A172 (cell line): ENCODE measurements around the gene ITSN2. TPM values are rescaled to one million over a fixed set of nuclear protein-coding genes. Genes with fewer than 3 reads are reported as not detected.
"Not testable (repeated sequence)": the region's sequence is repeated elsewhere in the genome, so short reads cannot be mapped to it uniquely, and the experiment has no call there.

Experiments
- DNase-seq: peaks from one replicate; pipeline ENCODE4 v3.0.0-alpha.2; 2015; ENCODE audit warnings: low spot score
- total RNA-seq: library from RNA; depleted of rRNA; stranded (reverse); fragments of >200 nt; shearing (Covaris generic); gene quantifications from 2 replicates; pipeline ENCODE4 v1.2.3, GENCODE V29; 2014; rRNA removed

ITSN2 gene
- total RNA-seq = 37.7 and 48.9 TPM in 2 replicates

- peak; percentile 66 for DNase-seq
Observed at GRCh38 chr2:24360050-24360962, at the start of gene ITSN2. Gene ITSN2 (minus strand): TSS chr2:24360536. CDS start chr2:24328082, 32,454 bp downstream.

GRCh38 chr2:24409171-24409570 is 48.8 kb upstream of the ITSN2 start:
- no peak for DNase-seq

DNA sequence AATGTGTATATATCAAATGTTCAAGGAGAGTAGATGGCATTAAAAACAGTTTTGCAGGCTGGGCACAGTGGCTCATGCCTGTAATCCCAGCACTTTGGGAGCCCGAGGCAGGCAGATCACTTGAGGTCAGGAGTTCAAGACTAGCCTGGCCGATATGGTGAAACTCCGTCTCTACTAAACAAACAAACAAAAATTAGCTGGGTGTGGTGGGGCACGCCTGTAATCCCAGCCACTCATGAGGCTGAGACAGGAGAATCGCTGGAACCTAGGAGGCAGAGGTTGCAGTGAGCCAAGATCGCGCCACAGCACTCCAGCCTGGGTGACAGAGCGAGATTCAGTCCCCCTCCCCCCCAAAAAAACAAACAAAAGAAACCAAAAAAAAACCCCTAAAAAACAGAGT is 48.4 kb upstream of the ITSN2 start:
- not testable (repeated sequence) for DNase-seq

GRCh38 chr2:24404491-24404921 is 44.2 kb upstream of the ITSN2 start:
- DNase-seq = peak; percentile 49

DNA sequence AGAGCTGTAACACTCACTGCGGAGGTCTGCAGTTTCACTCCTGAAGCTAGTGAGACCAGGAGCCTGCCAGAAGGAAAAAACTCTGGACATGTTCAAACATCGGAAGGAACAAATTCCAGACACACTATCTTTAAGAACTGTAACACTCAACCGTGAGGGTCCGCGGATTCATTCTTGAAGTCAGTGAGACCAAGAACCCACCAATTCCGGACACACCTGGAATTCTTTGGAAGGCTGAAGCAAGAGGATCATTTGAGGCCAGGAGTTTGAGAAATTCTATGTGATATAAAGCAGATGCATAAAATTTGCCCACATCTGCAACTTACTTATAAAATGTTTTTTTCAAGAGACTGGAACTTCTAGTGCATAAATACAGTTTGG is 43.5 kb upstream of the ITSN2 start:
- DNase-seq = no peak

GRCh38 chr2:24403168-24403831 is 43.0 kb upstream of the ITSN2 start:
- DNase-seq = no peak

- DNase-seq = no peak
Observed at GRCh38 chr2:24402242-24403097, 42.1 kb upstream of the ITSN2 start.

- DNase-seq = no peak
Observed at GRCh38 chr2:24400207-24400907, 40.0 kb upstream of the ITSN2 start.

DNA sequence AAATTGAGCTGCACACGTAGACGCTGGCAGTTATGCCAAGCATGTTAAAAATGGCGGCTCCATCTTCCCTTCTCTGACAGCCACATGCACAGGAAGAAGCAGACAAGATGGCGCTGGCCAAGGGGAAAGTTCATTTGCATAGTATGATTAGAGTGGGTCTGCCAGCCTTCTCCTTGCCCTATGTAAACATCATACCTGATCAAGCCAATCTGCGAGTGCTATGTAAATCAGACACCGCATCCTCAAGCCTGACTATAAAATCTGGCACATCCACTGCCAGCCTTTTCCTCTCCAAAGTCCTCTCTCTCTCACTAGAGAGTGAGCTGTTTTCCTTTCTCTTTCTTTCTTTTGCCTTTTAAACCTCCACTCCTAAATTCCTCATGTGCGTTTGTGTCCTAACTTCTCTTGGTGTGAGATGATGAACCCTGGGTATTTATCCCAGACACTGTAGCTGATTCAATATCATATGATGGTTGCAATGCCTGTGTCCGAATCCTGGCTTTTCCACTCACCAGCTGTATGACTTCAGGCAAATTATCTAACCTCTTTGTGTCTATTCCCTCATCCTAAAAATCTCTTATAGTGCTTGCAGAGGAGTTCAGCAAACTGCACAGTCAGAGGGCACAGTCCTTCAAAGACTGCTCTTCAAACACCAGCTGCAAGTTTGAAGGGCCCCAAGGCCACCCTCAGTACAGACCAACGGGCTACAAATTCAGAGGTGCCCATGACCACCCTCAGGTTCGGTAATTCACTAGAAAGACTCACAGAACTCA is 39.3 kb upstream of the ITSN2 start:
- no peak for DNase-seq

DNA sequence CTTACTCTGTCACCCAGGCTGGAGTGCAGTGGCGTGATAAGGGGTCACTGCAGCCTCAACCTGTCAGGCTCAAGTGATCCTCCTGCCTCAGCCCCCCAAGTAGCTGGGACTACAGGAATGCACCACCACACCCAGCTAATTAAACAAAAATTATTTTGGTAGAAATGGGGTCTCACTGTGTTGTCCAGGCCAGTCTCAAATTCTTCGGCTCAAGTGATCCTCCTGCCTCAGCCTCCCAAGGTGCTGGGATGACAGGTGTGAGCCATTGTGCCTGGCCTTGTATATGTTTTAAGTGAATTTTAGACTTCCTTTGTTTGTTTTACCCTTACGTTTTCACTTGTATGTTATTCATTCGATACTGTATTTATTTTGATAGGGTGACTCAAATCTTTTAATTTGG is 34.7 kb upstream of the ITSN2 start:
- DNase-seq = no peak

DNA sequence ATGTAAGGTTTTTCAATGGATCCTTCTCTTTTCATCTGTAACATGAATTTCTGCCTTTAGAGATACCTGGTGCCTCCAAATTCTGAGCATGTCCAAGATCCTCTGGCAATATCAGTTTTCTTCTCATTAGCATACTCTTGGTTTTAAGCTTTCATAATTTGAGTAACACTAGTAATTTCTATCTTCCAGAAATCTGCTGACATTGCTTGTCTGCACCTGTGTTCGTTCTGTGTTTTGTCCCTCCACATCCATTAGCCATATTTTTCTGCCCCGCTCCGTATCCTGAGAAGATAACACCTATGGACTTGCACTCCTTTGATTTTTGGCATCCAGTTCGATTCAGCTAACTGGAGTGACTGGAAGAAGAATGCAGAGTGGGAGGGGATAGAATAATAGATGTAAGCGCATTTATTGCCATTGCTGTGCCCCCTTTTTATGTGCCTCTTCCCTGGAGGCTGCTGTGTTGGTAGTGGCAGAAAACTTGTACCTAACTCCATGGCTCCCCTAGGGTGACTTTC is 32.3 kb upstream of the ITSN2 start:
- no peak for DNase-seq

DNA sequence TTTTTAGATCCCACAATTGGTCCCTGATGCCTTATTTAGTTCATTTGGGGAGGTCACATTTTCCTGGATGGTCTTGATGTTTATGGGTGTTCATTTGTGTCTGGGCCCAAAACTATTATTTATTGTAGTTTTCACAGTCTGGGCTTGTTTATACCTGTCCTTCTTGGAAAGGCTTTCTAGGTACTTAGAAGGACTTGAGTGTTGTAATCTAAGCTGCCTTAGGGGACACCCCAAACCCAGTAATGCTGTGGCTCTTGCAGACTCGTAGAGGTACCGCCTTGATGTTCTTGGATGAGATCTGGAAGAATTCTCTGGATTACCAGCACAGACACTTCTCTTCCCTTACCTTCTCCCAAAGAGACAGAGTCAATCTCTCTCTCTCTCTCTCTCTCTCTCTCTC is 25.0 kb upstream of the ITSN2 start:
- no peak for DNase-seq

- DNase-seq = peak; percentile 61
Observed at GRCh38 chr2:24382363-24383073, 22.2 kb upstream of the ITSN2 start.

DNA sequence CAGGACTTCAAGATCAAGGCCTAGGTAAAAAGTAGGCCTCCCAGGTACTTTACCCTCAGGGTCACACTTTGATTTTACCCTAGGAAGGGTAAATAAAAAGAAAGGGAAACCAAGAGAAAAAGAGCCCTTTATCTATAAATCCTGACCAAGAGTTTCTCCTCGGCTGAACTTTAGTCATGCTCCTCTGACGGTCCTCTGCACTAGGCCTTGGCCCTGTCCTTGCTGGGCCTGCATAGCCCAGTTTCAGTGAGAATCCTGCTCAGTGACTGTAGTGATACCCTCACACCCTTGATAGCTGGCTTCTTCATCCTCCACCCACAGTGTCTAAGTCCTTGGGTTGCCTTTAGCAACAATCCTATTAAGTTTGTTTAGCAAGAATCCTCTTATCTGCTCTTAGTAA is 20.5 kb upstream of the ITSN2 start:
- DNase-seq = no peak

- no peak for DNase-seq
Observed at GRCh38 chr2:24375349-24376087, 15.2 kb upstream of the ITSN2 start.

DNA sequence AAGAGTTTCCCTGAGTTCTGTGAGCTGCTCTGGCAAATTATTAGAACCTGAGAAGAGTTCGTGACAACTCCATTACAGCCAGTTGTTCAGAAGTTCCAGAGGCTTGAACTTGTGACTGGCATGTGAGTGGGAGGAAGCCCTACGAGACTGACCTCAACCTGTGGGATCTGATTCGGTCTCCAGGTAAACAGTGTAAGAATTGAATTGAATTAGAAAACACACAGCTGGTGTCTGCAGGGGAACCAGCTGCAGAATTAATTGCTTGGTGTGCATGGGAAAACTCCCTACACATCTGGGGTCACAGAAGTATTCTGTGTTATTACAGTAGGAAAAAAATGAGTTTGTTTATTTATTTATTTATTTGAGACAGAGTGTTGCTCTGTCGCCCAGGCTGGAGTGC is 14.0 kb upstream of the ITSN2 start:
- DNase-seq = no peak

DNA sequence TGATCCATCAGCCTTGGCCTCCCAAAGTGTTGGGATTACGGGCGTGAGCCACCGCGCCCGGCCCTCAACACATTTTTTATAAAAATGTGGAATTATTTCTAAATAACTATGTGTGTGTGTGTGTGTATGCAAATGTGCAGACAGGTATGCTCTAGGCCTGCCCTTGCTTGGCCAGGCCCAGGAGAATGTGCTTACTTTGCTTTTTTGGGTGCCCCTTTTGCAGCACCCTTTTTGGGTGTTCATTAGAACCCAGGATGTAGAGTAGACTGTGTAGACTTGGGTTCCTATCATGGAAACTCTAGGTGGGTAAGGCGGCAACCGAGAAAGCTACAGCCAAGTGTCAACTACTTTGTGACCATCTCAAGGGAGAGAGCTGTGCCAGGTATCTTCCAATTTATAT is 11.7 kb upstream of the ITSN2 start:
- no peak for DNase-seq

DNA sequence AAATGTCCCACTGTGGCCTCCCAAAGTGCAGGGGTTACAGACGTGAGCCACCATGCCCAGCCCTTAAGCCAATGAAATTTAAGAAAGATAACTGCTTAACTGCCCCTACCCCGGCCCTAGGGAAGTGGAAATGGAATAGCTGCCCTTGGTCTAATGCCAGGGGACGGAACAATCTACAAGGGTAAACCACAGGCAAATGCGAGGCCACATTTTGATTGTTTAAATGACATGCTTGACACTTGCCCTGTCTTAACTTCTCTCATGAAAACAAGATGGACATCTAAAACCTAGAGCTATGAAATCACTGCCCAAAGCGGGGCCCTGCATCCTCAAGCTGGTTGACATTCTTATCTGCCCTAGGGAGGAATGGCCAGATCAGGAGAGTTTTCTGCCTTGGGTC is 5.5 kb upstream of the ITSN2 start:
- no peak for DNase-seq

DNA sequence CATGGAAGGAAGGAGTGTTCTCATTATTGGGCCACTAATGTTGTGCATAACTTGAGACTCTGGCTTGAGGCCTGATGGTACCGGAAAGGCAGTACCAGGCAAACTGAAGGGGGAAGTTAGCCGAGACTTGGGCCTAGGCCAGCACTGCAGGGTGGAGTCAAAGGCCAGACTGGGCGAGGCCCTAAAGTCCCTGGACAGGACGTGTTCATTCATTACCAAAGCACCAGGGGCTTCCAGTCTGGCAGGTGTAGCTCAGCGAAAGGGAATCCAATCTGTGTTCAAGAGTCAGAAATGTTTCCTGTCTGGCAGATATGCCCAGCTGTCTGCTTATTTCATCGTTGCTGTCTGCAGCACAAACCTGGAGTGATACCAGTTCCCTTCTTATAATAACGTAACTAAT is 4.7 kb upstream of the ITSN2 start:
- DNase-seq = peak; percentile 44
